Smooth muscle cell of the brain vasculature (primary cell): Measurements from ENCODE around the gene RHEB.

Experiments
- DNase-seq: peaks from one replicate; pipeline ENCODE4 v3.0.0-alpha.2; 2012; ENCODE audit warnings: low read depth, low spot score

RHEB gene

DNA sequence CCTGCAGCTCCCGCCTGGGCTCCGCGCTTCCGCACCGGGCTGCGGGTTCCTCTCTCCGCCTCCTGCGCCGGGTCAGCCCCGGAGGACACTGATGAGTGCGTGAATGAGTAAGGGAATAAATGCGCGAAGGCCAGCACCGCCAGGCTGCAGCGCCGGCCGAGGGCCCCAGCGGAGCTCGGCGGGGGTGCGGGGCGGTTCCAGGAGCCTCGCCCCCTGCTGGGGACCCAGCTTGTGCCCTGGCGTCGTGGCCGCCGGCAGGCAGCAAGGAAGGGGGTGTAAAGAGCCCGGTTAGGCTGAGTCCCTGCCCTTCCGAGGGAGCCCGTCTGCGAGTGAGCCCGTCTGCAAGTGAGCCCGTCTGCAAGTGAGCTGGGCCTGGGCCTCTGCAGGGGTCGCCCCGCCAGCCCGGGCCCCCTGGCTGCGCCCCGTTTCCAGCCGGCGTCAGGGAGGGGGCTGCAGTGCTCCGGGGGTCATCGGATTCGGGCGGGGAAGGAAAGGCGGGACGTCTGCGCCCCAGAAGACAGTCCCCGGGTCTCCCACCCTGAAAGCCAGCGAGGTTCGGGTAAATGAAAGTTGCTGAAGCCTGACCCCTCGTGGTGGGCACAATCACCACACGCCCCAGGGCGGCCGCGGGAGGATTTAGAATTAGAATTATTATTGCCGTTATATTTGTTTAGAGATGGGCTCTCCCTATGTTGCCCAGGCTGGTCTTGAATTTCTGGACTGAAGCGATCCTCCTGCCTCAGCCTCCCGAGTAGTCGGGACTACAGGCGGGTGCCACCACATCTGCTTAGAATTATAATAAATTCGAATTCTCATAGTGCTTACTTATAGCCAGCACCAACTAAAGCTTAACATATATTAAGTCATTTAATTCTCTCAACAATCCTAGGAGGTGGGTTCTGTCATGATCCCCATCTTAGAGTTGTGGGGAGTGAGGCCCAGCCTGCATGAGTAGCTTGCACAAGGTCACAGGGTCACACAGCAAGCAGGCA is 71.1 kb downstream of the RHEB start:
- no peak for DNase-seq

DNA sequence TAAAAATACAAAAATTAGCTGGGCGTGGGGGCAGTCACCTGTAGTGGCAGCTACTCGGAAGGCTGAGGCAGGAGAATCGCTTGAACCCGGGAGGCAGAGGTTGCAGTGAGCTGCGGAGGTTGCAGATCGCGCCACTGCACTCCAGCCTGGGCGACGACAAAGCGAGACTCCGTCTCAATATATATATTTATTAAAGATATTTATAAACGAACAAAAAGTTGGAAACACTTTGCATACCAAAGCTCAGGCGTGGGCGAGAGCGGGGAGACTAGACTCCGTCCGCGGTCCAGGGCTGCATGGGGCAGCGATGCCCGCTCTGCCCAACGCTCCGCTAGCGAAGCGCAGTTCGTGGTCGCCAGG is 71.8 kb downstream of the RHEB start:
- no peak for DNase-seq

DNA sequence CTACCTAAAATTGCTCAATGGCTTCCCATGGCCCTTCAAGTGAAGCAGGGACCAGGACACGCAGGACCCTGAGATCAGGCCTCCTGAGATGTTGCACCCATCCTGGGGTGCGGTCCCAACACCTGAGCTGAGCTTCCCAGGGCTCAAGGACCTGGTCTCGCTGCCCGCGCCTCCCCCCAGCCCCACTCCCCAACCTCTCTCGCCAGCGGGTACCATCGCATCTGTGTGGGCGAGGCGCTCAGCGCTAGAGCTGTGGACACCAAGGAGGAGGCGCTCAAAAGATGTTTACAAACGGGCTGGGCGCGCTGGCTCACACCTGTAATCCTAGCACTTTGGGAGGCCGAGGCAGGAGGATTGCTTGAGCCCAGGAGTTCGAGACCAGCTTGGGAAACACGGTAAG is 72.4 kb downstream of the RHEB start:
- no peak for DNase-seq

DNA sequence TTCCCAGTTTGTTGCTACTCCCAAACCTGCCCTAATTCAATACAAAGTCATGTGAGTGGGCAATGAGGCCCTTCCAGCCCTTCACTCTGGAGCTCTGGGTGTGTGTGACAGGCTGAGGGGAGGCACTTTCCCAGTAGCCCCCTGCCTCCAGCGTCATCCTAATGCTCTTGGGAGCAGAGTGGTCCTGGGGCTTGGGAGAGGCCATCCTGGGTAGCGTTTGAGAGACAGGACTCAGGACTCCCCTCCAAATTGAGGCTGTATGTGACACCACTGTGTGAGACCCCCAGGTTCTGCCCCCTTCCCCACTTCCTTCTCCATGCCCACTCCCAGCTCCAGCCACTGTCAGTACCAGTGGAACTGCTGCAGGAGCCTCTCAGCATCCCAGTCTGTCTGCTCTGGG is 73.3 kb downstream of the RHEB start:
- DNase-seq, result no peak

DNA sequence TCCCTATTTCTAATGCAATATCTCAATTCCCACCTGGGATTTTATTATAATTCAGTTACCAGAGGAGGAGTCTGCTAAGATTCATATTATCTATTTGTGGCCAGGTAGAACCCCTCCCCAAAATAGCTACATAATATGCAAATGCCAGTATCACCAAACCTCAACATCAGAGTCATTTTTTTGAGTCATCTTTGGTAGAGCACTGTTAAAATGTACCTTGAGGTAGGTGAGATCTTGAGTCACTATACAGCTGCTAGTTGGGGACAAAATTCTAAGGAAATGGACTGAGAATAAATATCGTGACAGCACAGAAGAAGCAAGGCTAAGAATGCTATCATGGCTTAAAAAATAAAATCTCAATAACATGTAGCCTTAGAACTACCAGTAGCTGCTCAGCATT is 75.1 kb downstream of the RHEB start:
- DNase-seq, result no peak

DNA sequence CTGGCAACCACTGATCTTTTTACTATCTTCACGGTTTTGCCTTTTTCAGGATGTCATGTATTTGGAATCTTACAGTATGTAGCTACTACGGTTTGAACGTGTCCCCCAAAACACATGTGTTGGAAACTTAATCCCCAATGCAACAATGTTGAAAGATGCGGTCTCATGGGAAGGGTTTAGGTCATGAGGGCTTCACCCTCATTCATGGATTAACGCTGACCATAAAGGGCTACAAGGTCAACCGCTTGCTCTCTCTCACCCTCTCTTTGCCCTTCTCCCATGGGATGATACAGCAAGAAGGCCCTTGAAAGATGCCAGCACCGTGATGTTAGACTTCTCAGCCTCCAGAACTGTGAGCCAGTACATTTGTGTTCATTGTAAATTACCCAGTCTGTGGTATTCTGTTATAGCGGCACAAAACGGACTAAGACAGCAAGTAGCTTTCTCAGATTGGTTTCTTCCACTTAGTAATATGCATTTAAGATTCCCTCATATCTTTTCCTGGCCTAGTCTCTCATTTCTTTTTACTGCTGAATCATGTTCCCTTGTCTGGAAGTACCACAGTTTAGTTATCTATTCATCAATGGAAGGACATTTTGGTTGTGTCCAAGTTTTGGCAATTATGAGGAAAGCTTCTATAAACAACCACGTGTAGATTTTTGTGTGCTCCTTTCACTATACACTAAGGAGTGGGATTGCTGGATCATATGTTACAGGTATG is 76.8 kb downstream of the RHEB start:
- DNase-seq, result no peak

DNA sequence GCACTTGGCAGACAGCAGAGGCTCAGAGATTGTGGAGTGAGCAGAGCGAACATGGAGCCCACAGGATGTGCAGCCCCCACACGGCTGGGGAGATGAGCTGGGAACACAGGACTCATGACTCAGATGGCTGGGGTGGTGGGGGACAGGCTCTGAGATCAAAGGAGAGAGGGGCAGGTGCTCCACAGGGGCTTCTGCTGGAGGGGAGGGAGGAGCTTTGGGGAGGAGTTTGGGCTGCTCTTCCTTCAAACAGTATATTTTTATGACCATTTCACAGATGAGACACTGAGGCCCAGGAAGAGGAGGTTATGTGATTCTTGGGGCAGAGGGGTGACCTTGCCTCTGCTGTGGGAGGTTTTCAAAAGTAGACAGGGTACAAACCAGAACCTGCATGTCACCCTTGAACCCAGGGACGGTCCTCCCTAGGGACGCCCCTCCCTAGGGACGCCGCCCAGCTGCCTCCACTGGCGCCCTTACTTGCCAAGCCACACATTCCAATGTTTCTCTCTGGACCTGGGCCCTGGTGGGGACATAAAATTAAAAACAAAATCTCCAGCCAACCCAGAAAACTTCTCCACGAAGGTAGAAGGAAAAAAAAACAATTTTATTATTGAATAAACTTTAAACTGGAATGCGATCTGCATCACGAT is 78.8 kb downstream of the RHEB start:
- no peak for DNase-seq

DNA sequence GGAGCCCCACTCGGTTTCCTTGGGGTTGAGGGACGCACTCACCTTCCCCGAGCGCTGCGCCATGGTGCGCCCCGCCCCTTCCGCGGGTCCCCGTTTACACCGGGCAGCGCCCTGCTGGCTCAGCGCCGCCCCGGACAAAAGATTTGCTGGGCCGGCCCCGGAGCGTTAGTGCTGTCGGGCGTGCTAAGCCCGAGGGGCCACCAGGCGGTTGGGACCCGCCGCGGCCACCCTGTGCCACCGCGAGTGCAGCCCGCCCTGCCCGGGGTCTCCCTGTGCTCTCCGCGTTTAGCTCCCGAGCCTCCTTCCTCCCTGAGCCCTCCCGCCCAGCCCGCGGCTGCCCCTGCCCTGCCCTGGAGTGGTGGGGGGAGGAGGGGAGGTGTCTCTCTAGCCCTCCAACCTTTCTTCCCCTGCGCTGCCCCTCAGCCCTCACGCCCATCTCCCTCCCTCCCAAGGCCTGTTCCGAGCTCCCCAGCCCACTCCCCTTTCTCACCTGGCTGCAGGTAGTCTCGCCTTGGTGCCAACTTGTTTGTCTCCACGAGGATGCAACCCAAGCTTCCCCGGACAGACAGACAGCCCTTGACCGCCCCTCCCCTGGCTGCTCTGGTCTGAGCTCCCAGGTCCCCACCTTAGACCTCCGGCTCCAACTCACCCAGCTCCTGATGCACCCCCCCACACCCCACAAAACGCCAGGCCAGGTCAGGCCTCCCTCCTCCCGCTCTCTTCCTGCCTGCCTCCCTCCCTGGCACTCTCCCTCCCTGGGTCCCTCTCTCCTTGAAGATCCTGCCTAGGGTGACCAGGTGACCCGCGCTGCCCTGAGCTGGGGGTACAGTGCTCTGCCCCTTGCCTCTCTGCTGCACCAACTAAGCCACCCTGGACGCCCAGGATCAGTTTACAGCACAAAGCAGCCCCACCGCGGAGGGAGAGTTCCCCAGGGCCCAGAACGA is 79.6 kb downstream of the RHEB start, which contains the start of gene CRYGN:
Gene CRYGN (minus strand): TSS at position 287 of the 944 bp plus-strand sequence. CDS start 224 bp downstream, at position 63.
- no peak for DNase-seq

DNA sequence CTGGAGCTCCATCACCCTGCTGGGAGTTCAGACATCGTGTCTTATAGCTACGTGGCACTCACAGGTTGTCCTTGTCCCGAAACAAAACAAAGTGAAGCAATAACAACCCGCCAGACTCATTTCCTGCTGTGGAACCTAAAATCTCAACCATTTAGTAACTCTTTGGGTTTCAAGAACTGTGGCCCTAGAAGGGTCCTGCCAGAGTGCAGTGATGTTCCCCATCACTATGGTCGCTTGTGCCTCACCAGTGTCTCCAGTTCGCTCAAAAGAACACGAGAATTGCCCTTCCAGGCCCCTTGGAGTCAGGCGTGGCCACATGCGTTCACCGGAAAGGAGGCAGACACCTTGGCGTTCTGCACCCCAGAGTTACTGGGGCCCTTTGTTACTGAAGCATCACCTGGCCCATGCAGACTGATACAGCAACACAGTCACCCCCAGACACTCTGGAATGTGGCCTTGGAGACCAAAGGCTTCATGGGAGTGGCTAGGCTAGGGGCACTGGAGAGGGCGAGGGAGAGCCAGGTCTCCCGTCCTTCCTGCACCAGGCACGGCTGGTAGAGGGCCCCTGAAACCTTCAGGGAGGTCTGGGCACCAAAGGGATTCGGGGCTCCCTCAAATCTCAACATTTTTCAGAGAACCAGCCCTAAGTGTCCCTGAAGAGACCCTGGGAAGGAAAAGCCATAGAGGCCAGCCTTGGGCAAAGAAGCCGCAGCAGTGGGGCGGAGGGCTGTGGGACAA is 80.7 kb downstream of the RHEB start:
- DNase-seq, result no peak

DNA sequence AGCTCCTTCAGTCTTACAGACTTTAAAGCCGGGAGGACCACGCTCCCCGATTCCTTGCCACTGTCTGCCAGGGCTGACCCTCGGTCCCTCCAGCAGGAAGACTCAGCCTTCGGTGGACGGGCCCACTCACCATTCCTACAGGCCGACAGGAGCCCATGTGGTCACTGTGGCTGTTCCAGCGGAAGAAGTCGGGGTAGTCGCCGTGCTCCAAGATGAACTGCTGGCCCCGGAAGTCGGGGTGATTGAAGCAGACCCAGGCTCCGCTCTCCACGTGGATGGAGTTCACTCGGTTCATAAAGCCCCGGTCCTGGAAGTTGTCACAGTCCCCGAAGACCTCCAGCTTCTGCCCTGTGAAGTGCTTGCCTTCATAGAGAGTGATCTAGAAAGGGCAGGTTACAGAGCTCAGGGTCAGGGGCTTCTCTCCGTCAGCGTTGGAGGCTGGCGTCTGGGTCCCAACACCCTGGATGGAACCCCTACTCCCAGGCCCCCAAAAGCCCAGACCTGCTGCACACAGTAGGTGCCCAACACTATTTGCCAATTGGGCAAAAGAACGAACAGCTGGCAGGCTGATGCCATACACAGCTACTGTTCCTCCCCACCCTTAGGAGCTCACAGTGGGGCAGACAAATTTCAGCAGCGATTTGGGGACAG is 81.7 kb downstream of the RHEB start:
- no peak for DNase-seq

DNA sequence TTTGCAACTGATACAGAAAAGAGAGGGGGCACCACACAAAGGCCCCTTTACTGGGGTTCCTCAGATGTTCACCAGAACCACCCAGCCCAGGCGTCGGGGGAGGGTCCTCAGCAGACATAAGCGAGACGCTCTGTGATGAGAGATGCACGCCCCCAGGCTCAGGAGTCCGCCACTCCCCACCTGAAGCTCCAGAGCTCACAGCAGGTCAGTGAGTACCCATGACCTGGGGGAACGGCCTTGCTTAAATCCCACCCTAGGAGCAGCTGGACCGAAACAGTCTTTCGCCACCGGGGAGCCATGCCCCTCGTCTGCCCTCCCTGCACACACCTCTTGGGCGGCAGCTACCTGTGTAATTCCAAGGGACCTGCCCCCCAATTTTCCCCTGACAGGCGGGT is 82.5 kb downstream of the RHEB start:
- no peak for DNase-seq

DNA sequence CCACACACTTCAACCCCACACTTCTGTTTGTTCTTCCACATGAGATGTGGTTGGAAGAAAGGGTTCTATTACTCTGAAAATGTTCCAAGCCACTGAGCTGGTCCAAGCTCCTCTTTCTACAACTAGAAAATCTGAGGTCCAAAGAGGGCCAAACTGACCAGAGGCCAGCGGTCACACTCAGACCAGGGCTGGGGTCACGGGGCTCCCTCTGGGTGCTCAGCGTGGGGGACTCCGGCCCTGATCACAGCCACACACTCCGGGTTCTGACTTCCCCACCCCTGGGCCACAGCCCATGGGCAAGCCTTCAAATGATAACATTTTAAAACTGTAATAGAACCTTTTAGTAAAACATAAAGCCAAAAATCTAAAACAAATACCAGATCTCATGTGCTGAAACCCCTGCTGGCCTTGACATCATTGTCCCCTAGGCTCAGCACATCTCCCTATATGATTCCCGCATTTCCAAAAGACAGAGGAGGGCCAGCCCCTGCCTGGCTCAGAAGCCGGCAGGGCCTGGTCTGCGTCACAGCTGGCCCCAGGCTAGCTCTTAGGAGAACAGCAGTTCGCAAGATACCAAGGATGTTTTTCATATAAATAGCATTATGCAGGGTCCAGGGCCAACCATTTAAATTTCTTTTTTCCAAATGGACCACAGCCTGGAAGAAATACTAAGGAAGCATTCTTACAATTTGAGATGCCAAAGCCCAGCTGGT is 83.1 kb downstream of the RHEB start:
- no peak for DNase-seq

DNA sequence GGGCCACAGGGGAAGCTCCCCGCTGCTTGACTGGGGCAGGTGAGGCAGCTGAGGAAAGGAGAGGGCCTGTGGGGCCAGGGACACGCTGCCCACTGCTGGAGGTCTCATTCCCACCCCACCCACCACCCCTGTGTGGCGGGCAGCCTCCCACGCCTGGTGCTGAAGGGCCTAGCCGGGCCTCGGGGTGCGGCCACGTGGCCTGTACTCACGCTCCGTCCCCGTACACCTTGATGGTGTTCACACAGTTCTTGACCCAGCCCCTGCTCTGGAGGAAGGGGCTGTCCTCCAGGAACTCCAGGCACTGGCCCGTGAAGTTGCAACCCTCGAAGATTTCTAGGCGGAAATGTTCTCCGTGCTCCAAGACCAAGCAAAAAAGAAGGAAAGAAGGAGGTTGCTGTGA is 83.7 kb downstream of the RHEB start:
- DNase-seq, result no peak

DNA sequence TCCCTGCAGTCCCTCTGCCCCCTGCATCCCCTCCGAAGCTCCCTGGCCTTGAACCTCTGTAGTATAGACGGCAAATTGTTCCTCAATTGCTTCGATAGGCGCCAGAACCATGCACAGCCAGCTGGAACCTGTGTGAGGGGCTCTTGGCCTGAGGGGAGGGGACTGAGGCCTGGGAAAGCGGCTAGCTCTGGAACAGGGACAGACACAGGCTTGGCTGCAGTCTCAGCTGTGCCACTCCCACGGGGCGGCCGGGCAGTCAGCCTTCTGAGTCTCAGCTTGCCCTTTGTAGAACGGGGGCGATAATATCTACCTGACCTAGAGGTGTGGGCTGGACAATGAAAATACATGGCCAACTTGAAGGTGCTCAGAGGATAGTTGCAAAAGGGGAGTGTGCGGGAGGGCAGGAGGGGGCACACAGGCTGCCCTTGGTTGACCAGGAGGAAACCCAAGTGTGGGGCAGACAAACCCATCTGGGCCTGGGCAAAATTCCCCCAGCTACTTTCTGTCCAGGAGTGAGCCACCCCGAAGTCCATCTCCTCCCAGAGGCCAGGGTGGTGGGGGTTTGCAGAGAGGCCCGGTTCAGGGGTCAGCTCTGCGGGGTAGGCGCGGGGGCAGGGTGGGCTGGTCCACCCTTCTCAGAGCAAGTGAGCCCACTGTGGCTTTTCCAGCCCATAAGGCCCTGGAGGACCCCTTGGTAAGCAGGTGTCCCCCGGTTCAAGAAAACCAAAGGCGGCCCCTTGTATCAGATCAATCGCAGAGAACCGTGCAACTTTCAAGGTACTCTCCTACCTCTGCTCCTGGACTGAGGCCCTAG is 84.4 kb downstream of the RHEB start:
- DNase-seq, result no peak

DNA sequence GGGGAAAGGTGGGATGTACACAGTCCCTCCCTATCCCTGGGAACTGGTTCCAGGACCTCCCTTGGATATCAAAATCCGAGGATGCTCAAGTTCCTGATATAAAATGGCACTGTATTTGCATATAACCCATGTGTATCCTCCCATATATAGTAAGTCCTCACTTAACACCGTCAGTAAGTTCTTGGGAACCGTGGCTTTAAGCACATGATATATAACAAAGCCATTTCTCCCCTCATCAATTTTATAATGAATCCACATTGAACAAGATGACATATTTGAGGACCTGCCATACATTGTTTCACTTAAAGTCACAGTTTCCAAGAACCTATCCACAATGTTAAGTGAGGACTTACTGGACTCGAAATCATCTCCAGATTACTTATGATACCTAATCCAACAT is 85.1 kb downstream of the RHEB start:
- no peak for DNase-seq

DNA sequence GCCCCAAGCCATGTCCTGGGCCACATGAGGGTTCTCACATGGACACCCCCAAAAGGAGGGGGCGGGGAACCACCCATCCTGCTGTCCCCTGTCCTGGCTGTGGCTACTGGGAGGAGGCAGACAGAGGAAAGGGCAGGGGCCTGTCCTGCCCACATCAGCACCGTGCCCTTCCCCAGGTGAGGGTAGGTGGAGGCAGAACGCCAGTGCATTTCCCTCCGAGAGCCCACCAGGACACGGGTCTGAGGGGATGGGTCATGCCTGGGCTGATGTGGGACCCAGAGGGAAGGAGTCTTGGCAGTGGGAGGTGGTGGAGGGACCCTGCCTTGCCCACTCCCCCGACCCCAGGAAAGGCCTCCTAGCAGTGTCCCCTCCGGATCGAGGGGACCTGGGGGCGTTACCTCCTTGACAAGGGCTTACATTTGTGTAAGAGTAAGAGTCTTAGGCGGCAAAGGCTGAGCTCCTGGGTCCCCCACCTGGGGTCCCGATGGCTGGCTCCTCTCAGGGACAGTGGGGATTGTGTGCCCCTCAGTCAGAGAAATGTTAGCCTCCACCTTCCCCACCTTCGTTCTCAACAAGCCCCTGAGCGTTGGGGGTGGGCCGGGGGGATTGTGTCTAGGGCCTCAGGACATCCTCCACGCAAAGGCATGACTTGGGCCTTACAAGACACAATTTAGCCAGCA is 85.8 kb downstream of the RHEB start:
- no peak for DNase-seq

DNA sequence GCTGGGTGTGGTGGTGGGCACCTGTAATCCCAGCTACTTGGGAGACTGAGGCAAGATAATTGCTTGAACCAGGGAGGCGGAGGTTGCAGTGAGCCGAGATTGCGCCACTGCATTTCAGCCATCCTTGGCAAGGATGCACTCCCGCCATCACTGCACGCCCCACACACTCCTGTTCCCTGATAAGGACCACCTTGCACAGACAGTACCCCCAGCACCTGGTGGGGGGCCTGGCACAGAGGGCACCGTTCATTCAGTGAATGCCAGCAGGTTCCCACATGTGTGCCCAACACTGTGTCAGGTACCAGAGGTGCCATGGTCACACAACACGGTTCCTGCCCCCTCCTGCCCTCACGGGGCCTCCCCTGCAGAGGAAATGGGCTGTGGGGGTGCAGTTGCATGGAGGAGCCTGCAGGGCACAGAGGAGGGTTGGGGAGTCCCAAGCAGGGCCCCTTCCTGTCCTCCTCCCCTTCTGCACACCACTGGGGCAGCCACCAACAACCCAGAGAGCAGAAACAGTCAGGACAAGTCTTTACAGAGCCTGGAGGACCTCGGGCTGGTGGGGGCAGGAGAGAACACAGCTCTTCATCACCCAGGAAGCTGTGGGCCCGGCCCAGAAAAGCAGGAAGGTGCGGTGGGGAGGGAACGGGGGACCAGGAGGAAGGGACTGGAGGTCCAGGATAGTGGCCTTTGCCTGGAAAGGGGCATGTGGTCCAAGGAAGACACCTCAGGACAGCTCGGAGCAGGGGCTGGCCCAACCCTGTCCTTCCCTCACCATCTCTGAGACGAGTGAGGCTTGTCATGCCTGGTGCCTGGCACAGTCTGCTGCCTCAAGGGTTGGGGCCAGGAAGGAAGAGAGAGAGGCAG is 86.8 kb downstream of the RHEB start:
- DNase-seq, result no peak
